Endothelial cell of hepatic sinusoid (primary cell): ENCODE data around the gene FOXN1.

Source experiments
- in situ Hi-C: cut with HindIII; loops from 2 replicates; pipeline ENCODE4 v1.10.0; 2017; ENCODE audit warnings: low sequenced_read_pairs

Gene FOXN1

GRCh38 chr17:28523876-28524275 lies 17.7 kb downstream of the FOXN1 start:
- in situ Hi-C loops: no loop called here

GRCh38 chr17:28524476-28525424 lies 18.6 kb downstream of the FOXN1 start:
- in situ Hi-C loops: no loop called here

- in situ Hi-C loops: no loop called here
These were observed 20.2 kb downstream of the FOXN1 start for GRCh38 chr17:28526381-28526780.

GRCh38 chr17:28527181-28527681 lies 21.1 kb downstream of the FOXN1 start:
- in situ Hi-C loops: no loop called here

GRCh38 chr17:28527859-28528258 lies 21.7 kb downstream of the FOXN1 start:
- in situ Hi-C loops: no loop called here

- in situ Hi-C loops: no loop called here
These were observed 22.3 kb downstream of the FOXN1 start for GRCh38 chr17:28528327-28529012.

- in situ Hi-C loops: no loop called here
These were observed 22.9 kb downstream of the FOXN1 start for GRCh38 chr17:28529013-28529400.

- in situ Hi-C loops: no loop called here
These were observed 24.1 kb downstream of the FOXN1 start for GRCh38 chr17:28530250-28530649.

GRCh38 chr17:28530926-28531325 lies 24.8 kb downstream of the FOXN1 start:
- in situ Hi-C loops: no loop called here

- in situ Hi-C loops: no loop called here
These were observed 26.2 kb downstream of the FOXN1 start for GRCh38 chr17:28532050-28532960.

GRCh38 chr17:28533091-28533807 lies 27.1 kb downstream of the FOXN1 start:
- in situ Hi-C loops: no loop called here

- in situ Hi-C loops: no loop called here
These were observed 28.7 kb downstream of the FOXN1 start for GRCh38 chr17:28534740-28535375.

- in situ Hi-C loops: no loop called here
These were observed 30.5 kb downstream of the FOXN1 start for GRCh38 chr17:28536532-28537218.

GRCh38 chr17:28537219-28537610 lies 31.1 kb downstream of the FOXN1 start:
- in situ Hi-C loops: no loop called here

- in situ Hi-C loops: no loop called here
These were observed 32.2 kb downstream of the FOXN1 start for GRCh38 chr17:28538296-28538895.

- in situ Hi-C loops: no loop called here
These were observed 34.1 kb downstream of the FOXN1 start for GRCh38 chr17:28540231-28540630.

- in situ Hi-C loops: no loop called here
These were observed 35.3 kb downstream of the FOXN1 start for GRCh38 chr17:28541439-28541838.

GRCh38 chr17:28544402-28545140 lies 38.4 kb downstream of the FOXN1 start:
- in situ Hi-C loops: loop anchor here (5.0 kb wide), 1 partner anchor 32 kb away; no protein-coding TSS in a partner anchor
